NCI-H82 (cell line): ENCODE data around the gene CHD8.

Source experiments
- DNase-seq: peaks from one replicate; lab custom pipeline; 2025; lab: John Stamatoyannopoulos, UW

Gene CHD8

DNA sequence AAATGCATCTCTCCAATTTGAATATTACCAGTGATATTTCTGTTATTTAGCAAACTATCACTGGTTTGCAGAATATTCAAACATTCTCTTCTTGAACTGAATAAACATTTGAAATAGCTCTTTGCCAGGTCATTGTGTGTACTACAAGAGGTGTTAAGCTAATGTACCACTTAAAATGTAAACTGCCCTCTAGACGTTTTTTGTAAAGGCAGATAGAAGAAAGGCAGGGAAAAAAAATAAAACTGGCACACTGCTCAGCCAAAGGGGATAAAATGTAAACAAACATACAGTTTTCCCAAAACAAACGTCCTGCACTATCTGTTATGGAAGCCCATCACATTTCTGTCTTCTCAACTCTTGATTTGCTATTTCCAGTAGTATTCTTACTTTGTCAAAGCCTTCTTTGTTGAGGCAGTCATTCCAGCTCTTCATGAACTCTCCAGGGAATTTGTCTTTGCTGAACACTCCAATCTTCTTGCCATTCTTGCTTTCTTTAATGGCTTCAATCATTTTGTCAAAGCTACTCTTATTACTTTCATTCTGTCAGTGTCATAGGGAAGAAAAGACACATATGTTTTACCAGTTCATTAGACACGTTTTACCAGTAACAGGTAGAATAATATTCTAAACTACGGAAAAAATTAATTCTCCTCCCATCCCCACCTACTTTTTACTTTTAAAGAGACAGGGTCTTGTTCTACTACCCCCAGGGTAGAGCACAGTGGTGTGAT is 85.8 kb downstream of the CHD8 start:
- no peak for DNase-seq

DNA sequence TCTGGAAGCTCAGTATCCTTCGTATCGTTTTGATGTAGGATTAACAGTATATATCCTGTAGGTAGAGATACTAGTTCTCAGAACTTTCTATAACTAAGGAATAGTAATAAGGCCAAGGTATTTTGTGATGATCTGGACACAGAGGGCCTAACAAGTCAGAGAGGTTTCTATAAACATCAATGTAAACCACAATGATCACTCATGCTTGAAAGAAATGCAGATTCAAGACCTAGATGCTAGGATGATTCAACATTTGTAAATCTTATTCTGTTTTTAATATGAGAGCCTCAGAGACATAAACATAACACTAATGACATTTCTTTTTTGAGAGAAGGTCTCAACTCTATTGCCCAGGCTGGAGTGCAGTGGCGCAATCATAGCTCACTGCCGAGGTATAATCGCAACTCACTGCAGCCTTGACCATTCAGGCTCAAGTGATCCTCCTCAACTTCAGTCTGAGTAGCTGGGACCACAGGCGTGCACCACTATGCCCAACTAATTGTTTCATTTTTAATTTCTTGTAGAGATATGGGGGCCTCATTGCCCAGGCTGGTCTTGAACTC is 88.3 kb downstream of the CHD8 start:
- no peak for DNase-seq

DNA sequence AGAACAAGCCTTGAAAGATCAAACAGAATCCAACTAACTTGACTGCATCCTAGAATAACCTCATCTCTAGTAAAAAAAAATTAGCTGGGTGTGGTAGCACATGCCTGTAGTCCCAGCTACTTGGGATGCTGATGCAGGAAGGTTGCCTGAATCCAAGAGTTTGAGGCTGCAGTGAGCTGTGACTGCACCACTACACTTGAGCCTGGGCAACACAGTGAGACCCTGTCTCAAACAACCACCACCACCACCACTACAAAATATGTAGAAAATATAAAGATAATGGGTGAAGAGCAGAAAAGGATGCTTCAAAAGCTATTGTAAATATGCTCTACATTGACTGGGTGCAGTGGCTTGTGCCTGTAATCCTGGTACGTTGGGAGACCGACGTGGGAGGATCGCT is 99.4 kb downstream of the CHD8 start:
- no peak for DNase-seq

DNA sequence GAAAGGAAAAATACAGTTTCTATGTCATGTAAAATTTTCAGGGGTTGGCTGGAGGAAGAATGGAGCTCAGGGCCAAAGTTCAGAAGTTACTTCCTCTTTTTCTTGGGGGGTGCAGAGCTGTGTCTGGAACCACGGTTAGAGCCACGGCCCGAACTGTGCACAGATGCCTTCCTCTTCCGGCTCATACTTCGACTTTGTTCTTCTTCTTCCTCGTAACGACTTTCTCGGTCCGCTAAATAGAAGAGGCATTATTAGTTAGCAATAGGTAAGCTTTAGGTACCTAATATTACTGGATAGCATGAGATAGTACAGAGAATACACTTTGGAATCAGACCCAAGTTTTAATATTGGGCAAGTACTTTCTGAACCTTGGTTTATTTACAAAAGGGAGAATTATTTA is 103.3 kb downstream of the CHD8 start:
- DNase-seq, result no peak

DNA sequence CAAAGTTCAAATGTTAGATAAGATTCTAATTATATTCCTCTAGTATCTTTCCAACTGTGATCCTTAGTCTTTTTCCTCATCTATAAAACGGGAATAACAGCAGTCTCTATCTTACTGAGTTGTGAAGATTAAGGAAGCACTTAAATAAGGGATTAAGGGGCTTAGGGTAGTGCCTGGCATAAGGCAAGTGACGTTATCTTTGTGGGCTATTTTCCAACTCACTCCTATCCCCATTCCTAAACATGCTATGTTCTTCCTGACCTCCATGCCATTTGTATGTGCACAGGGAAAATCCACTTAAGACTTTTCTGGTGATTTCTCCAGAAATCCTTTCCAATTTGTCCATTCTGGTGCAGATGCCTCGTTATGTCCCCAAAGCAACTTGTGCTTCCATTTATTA is 105.4 kb downstream of the CHD8 start:
- peak; percentile 88 for DNase-seq

DNA sequence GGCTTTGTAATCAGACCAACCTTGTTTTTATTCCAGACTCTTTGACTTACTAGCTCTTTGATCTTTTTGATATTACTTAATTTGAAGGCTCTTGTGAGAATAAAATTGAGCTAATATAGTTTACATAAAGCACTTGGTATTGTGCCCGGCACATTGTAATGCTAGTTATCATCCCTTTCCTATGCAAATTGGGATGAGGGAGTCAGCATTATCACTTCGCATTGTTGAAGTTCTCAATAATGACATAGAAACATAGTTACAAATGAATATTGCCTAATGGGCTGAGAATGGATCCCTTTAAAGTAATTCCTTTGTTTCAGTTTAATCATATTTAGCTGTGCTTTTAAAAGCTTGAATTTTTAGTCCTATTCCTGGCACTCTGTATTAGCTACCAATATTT is 108.7 kb downstream of the CHD8 start:
- DNase-seq, result no peak

DNA sequence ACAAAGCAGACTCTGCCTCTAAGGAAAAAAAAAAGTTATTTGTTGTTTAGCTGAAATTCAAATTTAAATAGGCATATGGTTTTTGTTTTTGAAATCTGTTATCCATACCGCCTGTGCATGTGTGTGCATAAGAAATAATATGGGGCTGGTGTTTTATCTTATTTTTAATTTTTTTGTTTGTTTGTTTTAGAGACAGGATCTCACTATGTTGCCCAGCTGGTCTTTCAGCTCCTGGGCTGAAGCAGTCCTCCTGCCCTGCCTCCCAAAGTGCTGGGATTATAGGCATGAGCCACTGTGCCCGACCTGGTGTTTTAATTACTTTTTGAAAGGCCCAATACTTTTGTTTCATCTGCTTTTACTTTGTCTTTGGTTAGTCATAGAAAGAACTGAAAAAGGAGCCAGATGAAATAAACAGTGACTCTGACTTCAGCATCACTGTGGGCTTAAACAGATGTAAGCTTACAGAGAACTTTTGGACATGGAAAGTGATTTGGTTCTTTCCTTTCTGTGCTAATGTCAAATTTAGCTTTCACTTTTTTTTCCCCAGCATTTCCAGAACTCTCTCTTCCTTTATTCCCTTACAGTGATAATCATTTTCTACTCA is 109.3 kb downstream of the CHD8 start:
- no peak for DNase-seq

DNA sequence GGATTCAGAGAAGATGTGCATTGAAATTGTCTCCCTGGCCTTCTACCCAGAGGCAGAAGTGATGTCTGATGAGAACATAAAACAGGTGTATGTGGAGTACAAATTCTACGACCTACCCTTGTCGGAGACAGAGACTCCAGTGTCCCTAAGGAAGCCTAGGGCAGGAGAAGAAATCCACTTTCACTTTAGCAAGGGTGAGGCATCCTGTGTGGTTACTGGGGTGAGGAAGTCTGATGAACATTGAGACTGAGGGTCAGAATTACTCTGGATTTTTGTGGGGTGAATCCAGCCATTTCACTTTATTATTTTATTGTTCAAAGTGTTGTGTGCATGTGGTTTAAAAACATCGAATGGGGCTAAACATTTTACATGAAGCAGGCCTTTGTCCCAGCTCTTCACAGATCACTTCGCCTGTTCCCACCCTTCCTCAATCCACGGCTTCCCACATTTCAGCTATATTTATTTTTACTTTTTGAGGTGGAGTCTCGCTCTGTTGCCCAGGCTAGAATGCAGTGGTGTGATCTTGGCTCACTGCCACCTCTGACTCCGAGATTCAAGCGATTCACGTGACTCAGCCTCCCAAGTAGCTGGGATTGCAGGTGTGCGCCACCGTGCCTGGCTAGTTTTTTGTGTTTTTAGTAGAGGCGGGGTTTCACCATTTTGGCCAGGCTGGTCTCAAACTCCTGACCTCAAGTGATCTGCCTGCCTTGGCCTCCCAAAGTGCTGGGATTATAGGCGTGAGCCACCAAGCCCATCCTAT is 112.7 kb downstream of the CHD8 start:
- no peak for DNase-seq
